Measurements from ENCODE around the gene TAS2R31.
"Not testable (repeated sequence)": the region's sequence is repeated elsewhere in the genome, so short reads cannot be mapped to it uniquely, and the experiment has no call there.

TAS2R31 gene, protein sequence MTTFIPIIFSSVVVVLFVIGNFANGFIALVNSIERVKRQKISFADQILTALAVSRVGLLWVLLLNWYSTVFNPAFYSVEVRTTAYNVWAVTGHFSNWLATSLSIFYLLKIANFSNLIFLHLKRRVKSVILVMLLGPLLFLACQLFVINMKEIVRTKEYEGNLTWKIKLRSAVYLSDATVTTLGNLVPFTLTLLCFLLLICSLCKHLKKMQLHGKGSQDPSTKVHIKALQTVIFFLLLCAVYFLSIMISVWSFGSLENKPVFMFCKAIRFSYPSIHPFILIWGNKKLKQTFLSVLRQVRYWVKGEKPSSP

DNA sequence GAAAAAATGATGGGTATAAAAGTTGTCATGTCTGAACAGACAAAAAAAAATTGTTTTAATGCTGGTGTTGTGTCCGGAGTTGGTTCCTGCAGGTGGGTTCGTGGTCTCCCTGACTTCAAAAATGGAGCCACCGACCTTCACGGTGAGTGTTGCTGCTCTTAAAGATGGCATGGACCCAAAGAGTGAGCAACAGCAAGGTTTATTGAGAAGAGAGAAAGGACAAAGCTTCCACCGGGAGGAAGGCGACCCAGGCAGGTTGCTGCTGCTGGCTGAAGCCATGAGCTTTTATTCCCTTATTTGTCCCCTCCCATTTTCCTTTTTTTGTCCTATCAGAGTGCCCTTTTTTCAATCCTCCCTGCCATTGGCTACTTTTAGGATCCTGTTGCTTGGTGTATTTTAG is at the start of gene TAS2R31:
Gene TAS2R31 (minus strand): TSS at position 101 of the 400 bp plus-strand sequence. CDS start 72 bp downstream, at position 29.
- no peak for DNase-seq (ENCODE audit: low read depth in 3 of 3)

DNA sequence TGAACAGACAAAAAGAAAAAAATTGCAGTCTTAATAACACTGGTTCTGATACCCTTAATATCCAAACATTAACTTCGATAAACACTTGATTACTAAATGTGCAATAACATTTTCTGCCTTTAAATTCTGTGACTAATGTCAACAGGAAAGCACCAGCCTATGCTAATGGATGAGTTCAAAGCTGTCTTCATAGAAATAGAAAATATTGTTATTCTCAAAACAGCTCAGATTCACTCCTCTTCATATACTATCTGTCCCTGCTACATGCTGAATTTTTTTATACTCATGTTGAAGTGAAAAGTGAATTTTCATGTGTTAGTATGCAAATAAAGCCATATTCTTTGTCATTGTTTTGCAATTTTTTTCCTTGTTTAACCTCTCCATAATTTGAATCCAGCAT is 47.0 kb upstream of the TAS2R31 start:
- DNase-seq (ENCODE audit: low read depth in 3 of 3), result no peak

DNA sequence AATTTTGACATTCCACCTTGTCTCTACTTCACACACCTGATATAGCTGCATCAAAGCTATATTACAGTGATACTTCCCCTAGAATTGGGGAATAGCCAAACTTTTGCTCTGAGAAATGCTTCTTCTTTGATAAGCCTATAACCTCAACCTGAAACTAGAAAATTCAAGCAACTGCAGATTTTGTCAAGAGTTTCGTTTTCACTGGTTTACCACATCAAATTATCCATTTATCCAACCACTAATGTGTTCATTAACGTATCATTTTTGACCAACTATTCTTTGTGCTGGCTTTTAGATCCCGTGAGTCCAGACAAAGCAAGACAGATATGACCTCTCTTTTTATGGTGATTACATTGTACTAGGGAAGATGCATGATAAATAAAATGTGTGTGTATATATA is 44.4 kb upstream of the TAS2R31 start:
- DNase-seq (ENCODE audit: low read depth in 3 of 3), result no peak

DNA sequence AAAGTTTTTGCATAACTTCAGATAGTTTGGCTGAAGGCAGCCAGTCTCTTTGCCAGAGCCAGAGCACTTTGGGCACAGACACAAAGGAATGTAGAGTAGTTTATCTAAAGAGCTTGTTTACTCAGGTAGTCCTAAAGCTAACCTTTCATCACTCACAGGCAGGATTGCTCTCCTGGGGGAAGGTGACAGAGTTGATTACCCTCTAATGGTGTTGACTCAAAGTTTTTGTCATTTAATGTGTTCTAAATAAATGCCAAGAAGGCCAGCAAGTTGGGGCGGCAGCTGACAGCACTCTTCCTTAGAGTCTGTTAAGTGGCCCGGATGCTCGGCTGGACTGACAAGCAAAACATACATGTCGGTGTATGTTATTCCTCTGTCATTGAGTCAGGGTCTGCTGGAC is 40.2 kb upstream of the TAS2R31 start:
- DNase-seq (ENCODE audit: low read depth in 3 of 3), result no peak

DNA sequence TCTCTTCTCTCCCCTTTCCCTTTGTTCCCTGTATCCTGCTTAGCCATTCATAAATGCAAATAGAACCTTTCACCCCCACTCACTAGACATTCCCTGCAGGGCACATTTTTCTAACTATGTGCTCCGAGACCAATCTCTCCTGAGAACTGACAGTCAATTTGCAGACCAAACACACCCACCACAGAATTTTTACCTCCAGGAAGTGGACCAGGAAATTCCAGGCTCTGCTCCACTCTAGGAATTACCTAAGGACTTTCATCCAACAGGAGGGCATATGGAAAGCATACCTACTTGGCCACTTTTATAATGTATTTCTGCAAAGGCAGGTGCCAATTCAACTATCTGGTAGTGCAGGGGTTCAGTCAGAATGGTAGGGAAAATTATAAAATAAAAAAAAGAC is 39.8 kb upstream of the TAS2R31 start:
- no peak for DNase-seq (ENCODE audit: low read depth in 3 of 3)

DNA sequence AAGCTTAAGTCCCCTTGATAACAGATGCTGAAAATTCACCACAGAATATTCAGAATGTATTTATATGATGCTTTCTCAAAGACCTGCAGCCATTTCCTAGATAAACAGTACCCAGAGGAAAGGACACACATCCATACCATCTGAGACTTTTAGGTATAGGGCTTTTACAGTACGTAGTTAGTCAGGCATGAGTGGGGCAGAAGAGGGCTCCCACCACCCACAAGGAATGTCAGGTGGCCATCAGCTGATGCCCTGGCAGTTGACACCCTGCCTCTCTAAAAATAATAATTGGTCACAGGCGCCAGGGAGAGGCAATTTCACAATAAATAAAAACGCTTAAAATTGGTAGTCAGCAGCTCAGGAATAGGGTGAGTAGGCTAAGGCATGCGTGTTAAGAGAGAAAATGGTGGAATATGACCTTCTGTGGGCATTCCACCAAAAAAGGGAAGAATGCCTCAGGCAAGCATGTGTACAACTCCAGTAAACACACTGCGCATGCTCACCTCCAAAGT is 38.7 kb upstream of the TAS2R31 start:
- DNase-seq (ENCODE audit: low read depth in 3 of 3), result no peak

DNA sequence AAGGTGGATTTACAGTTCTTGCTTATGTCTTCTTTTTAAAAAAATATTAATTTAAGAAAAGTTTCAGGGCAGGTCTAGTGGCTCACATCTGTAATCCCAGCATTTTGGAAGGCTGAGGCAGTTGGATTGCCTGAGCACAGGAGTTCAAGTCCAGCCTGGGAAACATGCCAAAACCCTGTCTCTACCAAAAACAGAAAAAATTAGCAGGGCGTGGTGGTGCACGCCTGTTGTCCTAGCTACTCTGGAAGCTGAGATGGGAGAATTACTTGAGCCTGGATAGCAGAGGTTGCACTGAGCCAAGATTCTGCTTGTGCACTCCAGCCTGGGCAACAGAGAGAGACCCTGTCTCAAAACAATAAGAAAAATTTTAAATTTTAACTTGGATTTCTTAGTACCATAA is 36.3 kb upstream of the TAS2R31 start:
- DNase-seq (ENCODE audit: low read depth in 3 of 3), result no peak

DNA sequence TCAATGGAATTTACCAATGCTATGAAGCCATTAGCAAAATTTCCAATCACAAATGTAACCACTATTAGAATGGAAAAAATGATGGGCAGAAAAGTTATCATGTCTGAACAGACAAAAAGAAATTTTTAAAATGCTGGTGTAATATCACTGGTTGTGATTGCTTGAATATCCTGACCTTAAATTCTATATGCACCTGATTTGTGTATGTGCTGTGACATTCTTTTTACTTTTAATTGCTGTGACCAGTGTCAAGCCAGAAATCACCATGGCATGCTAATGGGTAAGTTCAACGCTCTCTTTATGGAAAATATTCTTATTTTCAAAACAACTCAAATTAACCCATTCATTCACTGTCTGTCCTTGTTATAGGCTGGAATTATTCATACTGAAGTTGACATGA is 31.0 kb upstream of the TAS2R31 start, which contains the start of gene TAS2R46:
Gene TAS2R46 (minus strand): TSS at position 101 of the 400 bp plus-strand sequence. CDS start 0 bp downstream, at position 101.
- not testable (repeated sequence) for DNase-seq (ENCODE audit: low read depth in 3 of 3)

DNA sequence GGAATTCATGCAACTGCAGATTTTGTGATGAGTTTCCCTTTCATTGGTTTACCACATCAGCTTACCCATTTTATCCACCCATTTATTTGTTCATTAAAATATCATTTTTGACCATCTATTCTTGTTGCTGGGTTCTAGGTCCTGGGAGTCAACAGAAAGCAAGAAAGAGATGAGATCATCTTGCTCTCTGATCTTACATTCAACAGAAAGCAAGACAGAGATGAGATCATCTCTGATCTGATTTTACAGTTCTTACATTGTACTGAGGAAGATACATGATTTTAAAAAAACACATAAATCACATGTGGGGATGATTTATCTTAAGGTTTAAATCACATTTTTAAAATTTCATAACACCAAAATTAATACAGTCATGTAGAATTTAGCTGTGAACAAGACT is 28.6 kb upstream of the TAS2R31 start:
- DNase-seq (ENCODE audit: low read depth in 3 of 3), result no peak

DNA sequence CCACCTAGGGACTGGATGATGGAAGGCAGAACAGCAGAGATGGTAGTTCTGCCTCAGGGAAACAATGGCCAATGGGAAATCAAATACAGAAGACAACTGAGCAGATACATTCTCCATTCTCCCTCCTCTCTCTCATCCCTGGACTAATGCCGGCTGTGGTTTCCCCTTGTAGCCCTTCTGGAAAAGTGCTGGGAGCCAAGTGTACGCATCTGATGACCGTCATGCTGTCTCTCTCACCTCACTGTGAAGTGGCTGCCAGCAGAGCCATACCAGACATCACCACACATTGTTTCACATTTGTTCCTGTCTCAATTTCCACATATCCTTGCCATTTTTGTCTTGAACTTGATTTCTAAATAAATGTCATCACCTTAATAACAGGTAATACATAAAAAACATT is 27.8 kb upstream of the TAS2R31 start:
- DNase-seq (ENCODE audit: low read depth in 3 of 3), result no peak

DNA sequence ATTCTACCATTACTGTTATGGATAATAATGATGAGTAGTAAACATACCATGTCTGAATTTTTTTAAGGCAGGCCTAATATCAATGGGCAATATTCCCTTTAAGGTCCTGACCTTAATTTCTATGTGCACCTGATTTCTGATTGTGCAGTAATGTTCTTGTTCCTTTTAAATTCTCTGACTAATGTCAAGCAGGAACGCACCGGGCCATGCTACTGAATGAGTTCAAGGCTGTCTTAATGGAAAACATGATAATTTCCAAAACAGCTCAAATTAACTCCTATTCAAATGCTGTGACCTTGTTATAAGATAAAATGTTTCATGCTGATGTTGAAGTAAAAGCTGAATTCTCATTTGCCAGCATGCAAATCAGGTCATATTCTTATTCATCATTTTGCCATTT is 24.1 kb upstream of the TAS2R31 start:
- DNase-seq (ENCODE audit: low read depth in 3 of 3), result no peak

DNA sequence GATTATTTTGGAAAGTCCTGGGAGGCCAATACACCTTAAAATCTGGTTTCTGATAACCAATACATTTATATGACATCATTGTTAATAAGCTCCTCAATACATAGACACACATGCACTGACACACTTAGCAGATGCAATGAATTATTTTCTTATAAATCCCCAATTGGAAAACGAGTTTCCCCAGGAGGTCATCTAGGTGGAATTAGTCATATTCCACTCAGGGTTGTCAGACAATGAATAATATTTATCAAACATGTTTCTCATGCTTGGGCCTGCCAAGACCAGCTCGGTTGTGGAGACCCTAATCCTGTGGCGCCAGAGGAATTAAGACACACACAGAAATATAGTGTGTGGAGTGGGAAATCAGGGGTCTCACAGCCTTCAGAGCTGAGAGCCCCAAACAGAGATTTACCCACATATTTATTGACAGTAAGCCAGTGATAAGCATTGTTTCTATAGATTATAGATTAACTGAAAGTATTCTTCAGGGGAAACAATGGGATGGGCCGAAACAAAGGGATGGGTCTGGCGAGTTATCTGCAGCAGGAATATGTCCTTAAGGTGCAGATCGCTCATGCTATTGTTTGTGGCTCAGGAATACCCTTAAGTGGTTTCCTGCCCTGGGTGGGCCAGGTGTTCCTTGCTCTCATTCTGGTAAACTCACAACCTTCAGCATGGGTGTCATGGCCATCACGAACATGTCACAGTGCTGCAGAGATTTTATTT is 18.8 kb upstream of the TAS2R31 start:
- not testable (repeated sequence) for DNase-seq (ENCODE audit: low read depth in 3 of 3)

DNA sequence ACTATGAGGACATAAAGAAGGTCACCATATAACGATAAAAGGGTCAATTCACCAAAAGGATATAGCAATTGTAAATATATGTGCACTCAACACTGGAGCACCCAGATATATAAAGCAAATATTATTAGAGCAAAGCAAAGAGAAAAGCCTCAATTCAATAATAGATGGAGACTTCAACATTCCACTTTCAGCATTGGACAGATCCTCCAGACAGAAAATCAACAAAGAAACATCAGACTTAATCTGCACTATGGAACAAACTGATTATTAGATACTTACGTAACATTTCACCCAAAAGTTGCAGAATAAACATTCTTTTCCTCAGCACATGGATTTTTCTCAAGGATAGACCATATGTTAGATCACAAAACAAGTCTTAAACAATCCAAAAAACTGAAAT is 10.2 kb upstream of the TAS2R31 start:
- not testable (repeated sequence) for DNase-seq (ENCODE audit: low read depth in 3 of 3)

DNA sequence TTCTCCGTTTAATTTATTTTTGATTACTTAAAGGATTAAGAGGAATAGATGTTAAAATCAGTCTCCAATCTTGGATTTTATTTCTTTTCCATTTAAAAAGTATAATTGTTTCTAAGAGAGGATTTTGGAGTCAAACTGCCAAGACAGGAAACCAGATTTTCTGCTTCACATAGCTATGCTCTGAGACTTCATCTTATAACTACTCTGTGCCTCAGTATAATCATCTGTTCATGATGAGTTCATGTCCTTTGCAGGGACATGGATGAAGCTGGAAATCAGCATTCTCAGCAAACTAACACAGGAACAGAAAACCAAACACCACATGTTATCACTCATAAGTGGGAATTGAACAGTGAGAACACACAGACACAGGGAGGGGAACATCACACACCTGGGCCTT is 9.0 kb upstream of the TAS2R31 start:
- DNase-seq (ENCODE audit: low read depth in 3 of 3), result no peak

DNA sequence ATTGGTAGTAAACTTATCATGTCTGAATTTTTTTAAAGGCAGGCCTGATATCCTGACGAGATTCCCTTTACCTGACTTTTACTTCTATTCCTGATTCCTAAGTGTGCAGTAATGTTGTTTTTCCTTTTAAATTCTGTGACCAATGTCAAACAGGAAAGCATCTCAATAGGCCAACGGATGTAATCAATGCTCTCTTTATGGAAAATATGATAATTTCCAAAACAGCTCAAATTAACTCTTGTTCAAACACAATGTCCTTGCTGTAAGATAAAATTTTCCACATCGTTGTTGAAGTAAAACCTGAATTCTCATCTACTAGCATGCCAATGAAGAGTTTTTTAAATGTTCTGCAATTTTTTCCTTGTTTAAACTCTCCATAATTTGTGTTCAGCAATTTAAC is 8.0 kb upstream of the TAS2R31 start:
- DNase-seq (ENCODE audit: low read depth in 3 of 3), result no peak

DNA sequence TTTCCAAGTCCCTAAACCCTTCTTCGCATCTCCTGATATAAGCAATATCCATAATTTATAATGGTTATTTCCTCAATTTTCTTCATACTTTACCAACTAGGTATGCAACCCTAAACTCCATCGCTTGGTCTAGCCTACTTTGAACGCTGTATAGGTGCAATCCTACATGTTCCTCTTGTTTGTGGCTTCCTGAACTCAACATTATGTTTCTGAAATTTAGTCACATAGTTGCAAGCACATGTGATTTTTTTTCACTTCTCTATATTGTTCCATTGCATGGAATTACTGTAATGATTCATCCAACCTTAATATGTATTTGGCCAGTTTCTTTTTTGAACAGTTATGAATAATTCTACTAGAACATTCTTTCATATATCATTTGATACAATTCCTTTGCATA is 2.8 kb upstream of the TAS2R31 start:
- DNase-seq (ENCODE audit: low read depth in 3 of 3), result not testable (repeated sequence)

DNA sequence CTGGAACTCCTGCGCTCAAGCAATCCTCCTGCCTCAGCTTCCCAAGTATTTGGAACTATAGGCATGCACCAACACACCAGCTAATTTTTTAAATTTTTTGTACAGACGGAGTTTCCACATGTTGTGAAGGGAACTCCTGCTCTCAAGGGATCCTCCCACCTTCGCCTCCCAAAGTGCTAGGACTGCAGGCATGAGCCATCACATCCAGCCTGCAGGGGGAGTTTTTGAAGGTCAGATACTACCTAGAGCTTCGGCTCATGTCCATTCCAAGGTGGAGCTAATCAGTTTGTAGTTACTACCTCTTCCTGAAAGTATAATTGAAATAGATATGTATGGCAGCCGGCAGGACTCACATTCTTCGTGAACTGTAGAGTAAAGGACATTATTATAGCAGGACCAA is 5.1 kb downstream of the TAS2R31 start:
- DNase-seq (ENCODE audit: low read depth in 3 of 3), result no peak

DNA sequence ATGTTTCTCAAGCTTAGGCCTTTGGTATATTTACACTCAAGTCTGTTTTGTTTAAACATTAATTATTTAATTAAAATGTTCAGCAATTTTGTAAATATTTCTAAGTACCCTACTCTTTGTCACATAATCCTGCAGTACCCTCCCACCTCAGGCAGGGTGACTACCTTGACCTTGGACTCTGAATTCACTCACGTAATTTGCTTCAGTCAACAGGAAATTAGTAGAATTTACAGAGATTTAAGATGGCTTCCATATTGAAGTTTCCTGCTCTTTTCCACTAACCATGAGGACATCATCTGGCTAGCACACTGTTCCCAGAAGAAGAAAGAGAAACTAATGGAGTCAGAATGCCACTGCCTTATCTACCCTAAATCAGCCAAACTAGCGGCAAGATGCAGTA is 7.8 kb downstream of the TAS2R31 start:
- no peak for DNase-seq (ENCODE audit: low read depth in 3 of 3)

DNA sequence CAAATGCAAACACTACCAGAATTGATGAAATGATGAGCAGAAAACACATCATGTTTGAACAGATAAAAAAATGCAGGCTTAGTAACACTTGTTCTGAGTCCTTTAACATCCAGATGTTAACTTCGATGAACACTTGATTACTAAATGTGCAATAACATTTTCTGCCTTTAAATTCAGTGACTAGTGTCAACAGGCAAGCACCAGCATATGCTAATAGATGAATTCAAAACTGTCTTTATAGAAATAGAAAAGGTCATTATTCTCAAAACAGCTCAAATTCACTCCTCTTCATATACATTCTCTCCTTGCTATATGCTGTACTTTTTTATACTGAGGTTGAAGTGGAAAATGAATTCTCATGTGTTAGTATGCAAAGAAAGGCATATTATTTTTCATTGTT is 8.7 kb downstream of the TAS2R31 start, which contains the start of gene TAS2R19:
Gene TAS2R19 (minus strand): TSS at position 101 of the 400 bp plus-strand sequence. CDS start 49 bp downstream, at position 52.
- no peak for DNase-seq (ENCODE audit: low read depth in 3 of 3)

DNA sequence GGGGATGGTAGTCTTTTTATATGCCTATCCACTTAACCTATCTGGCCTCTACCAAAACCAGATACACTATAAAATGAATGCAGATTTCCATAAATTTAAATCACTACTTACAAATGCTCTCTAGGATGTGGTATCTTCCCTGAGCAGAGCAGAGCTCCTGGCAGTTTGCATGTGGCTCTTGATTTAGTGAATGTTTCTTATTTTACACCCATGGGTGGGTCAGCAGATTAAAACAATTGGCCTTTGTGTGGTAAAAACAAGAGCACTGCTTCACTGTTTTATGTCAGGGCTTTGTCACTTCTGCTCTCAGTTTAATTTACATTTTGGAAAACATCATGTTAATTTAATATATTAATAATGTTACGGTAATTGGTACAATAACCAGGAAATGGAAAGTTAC is 14.3 kb downstream of the TAS2R31 start:
- no peak for DNase-seq (ENCODE audit: low read depth in 3 of 3)

DNA sequence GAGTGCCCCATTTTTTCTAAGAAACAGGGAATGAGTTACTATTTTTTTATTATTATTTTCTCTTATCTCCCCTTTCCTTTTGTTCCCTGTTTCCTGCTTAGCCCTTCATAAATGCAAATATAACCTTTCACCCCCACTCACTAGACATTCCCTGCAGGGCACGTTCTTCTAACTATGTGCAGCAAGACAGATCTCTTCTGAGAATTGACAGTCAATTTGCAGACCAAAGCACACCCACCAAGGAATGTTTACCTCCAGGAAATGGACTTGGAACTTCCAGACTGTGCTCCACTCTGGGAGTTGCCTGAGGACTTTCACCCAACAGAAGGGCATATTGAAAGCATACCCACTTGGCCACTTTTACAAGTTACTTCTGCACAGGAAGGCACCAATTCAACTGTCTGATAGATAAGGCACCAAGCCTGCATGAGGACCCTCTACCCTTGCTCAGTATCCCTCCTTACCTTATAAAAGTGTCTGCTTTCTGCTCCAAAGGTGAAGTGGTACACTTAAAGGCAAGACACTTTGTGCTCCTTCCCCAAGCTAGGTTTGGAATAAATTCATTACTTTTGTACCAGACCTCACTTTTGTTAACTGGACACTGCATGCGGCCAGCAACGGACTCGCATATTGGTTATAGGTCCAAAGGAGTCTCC is 15.3 kb downstream of the TAS2R31 start:
- no peak for DNase-seq (ENCODE audit: low read depth in 3 of 3)

DNA sequence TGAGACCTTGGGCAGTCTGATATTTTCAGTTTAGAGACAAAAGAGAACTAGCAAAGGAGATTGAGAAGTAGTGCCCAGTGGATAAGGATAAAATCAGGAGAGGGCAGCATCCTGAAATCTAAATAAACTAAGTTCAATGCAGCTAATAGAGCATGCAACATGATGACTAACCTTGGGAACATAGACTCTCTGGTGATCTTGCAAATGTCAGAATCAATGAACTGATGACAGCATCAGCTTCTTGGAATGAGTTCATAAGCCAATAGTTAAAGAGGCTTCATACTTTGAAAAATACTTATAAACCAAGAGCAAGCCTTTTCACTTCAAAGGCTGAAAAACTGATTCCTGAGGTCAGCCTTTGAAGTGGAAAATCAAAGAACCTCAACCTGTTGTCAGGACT is 17.0 kb downstream of the TAS2R31 start:
- no peak for DNase-seq (ENCODE audit: low read depth in 3 of 3)
